Karpas-422 (cell line): Measurements from ENCODE around the gene SEL1L2. TPM values are rescaled to one million over a fixed set of nuclear protein-coding genes. Genes with fewer than 3 reads are reported as not detected.

Experiments used
- DNase-seq: peaks from one replicate; pipeline ENCODE4 v3.0.0-alpha.2; 2015
- H2AFZ ChIP-seq: fragments of 200-600 bp; sonication (generic); 2 replicates; pipeline ENCODE4 v1.6.1; 2014; ENCODE audit warnings: antibody characterized with exemption, low read length, mixed read lengths
- H3K27ac ChIP-seq: fragments of 200-600 bp; sonication (generic); 2 replicates; pipeline ENCODE4 v1.5.1; 2014; ENCODE audit warnings: mild to moderate bottlenecking, low read length, moderate library complexity
- H3K27me3 ChIP-seq: fragments of 200-600 bp; sonication (generic); 2 replicates; pipeline ENCODE4 v1.6.1; 2014; ENCODE audit warnings: low read length, mixed read lengths
- H3K36me3 ChIP-seq: fragments of 200-600 bp; sonication (generic); 2 replicates; pipeline ENCODE4 v1.6.1; 2014; ENCODE audit warnings: low read length, mixed read lengths; ENCODE audit not compliant: insufficient read depth
- H3K4me1 ChIP-seq: fragments of 200-600 bp; sonication (generic); 2 replicates; pipeline ENCODE4 v1.6.1; 2014; ENCODE audit warnings: mild to moderate bottlenecking, low read length, mixed read lengths
- H3K4me2 ChIP-seq: fragments of 200-600 bp; sonication (generic); 2 replicates; pipeline ENCODE4 v1.6.1; 2014; ENCODE audit warnings: low read length, low read depth, mild to moderate bottlenecking; ENCODE audit not compliant: poor library complexity, severe bottlenecking
- H3K4me3 ChIP-seq: fragments of 200-600 bp; sonication (generic); 2 replicates; pipeline ENCODE4 v1.5.1; 2014; ENCODE audit warnings: mild to moderate bottlenecking, antibody characterized with exemption, low read length, mixed read lengths
- H3K79me2 ChIP-seq: fragments of 200-600 bp; sonication (generic); 2 replicates; pipeline ENCODE4 v1.6.1; 2014; ENCODE audit warnings: mild to moderate bottlenecking, low read length, mixed read lengths
- H3K9ac ChIP-seq: fragments of 200-600 bp; sonication (generic); 2 replicates; pipeline ENCODE4 v1.6.0; 2014; ENCODE audit warnings: low read length
- H3K9me2 ChIP-seq: fragments of 200-600 bp; sonication (generic), shearing (Covaris generic); replicated peaks from 2 replicates; pipeline ENCODE4 v1.6.0; 2014; ENCODE audit warnings: mild to moderate bottlenecking, low read length, moderate library complexity; ENCODE audit not compliant: insufficient read depth
- H3K9me3 ChIP-seq: fragments of 300-700, 200-600 bp; sonication (generic); 2 replicates; pipeline ENCODE4 v1.6.1; 2014; ENCODE audit warnings: low read length, mixed read lengths
- H4K20me1 ChIP-seq: fragments of 200-600 bp; sonication (generic); 2 replicates; pipeline ENCODE4 v1.6.1; 2014; ENCODE audit warnings: mild to moderate bottlenecking, antibody characterized with exemption, low read length, low read depth; ENCODE audit not compliant: insufficient read depth
- small RNA-seq: library from RNA; depleted of rRNA; stranded (forward); fragments of <200 nt; gene quantifications from one replicate; pipeline ENCODE3, GENCODE V24; 2014
- total RNA-seq: library from RNA; depleted of rRNA; stranded (reverse); fragments of >200 nt; shearing (Covaris generic); gene quantifications from 2 replicates; pipeline ENCODE4 v1.2.3, GENCODE V29; 2014; ENCODE audit warnings: low replicate concordance; rRNA removed

The SEL1L2 gene
- total RNA-seq, 1 experiment from 2014 or later = not detected

- H4K20me1 ChIP-seq = no peaks in the 10 kb centered on the region
- H3K9me2 ChIP-seq = no peaks in the 10 kb centered on the region
- H3K27ac ChIP-seq = no peak overlapping the region
- H3K4me3 ChIP-seq = no peak overlapping the region
- peaks cover 22% of the 10 kb centered on the region for H3K79me2 ChIP-seq
- no peak for DNase-seq
- no peaks in the 10 kb centered on the region for H3K27me3 ChIP-seq
- no peak overlapping the region for H2AFZ ChIP-seq
- no peak overlapping the region for H3K9ac ChIP-seq
- H3K4me1 ChIP-seq = no peaks in the 10 kb centered on the region
- peaks cover 61% of the 10 kb centered on the region for H3K36me3 ChIP-seq
- H3K9me3 ChIP-seq = no peaks in the 10 kb centered on the region
- no peak overlapping the region for H3K4me2 ChIP-seq
Observed at GRCh38 chr20:13800728-13801134, 189.7 kb downstream of the SEL1L2 start.

- H3K4me1 ChIP-seq = no peaks in the 10 kb centered on the region
- H2AFZ ChIP-seq = no peak overlapping the region
- H3K9me2 ChIP-seq = no peaks in the 10 kb centered on the region
- H3K27ac ChIP-seq = no peak overlapping the region
- peaks cover 22% of the 10 kb centered on the region for H3K79me2 ChIP-seq
- no peak overlapping the region for H3K9ac ChIP-seq
- H3K36me3 ChIP-seq = peaks cover 67% of the 10 kb centered on the region
- H4K20me1 ChIP-seq = no peaks in the 10 kb centered on the region
- H3K9me3 ChIP-seq = no peaks in the 10 kb centered on the region
- DNase-seq = no peak
- no peaks in the 10 kb centered on the region for H3K27me3 ChIP-seq
- H3K4me2 ChIP-seq = no peak overlapping the region
- H3K4me3 ChIP-seq = no peak overlapping the region
Observed at GRCh38 chr20:13799974-13800373, 190.4 kb downstream of the SEL1L2 start.

Small RNAs within 50 kb of the gene (small RNA-seq; reads per million reads assigned to genes)
- gene RNU6-278P (not detected), gene RPS3P1 (not detected)

Other genes with a start within 250 kb of the SEL1L2 start
- gene ESF1, start 205.7 kb downstream of the SEL1L2 start, total RNA-seq = 12.2 and 16.9 TPM in 2 replicates
- gene NDUFAF5, start 205.6 kb downstream of the SEL1L2 start, total RNA-seq = 11.6 and 18.9 TPM in 2 replicates
- gene MACROD2, start 4.9 kb upstream of the SEL1L2 start, total RNA-seq = 0.04 and 0.15 TPM in 2 replicates